HAP-1 (cell line): Measurements from ENCODE around the gene SPRED2.

Source experiments
- DNase-seq, 2 experiments: peaks; one replicate each; pipeline ENCODE4 v3.0.0-alpha.2; 2016 to 2020; ENCODE audit warnings: low spot score in 2 of 2
- H3K27me3 ChIP-seq: fragments of 250-450 bp; sonication (Bioruptor Pico); 2 replicates; pipeline ENCODE4 v1.5.1; 2020; ENCODE audit warnings: low read depth, mild to moderate bottlenecking, moderate library complexity
- H3K36me3 ChIP-seq: fragments of 250-450 bp; sonication (Bioruptor Pico); replicated peaks from 2 replicates; pipeline ENCODE4 v1.5.1; 2020; ENCODE audit warnings: mild to moderate bottlenecking
- H3K4me1 ChIP-seq: fragments of 250-450 bp; sonication (Bioruptor Pico); 2 replicates; pipeline ENCODE4 v1.5.1; 2020; ENCODE audit warnings: mild to moderate bottlenecking
- H3K4me3 ChIP-seq: fragments of 250-450 bp; sonication (Bioruptor Pico); 2 replicates; pipeline ENCODE4 v1.5.1; 2020; ENCODE audit warnings: mild to moderate bottlenecking, moderate library complexity
- H3K9me3 ChIP-seq: fragments of 250-450 bp; sonication (Bioruptor Pico); 2 replicates; pipeline ENCODE4 v1.5.1; 2020; ENCODE audit warnings: mild to moderate bottlenecking, moderate library complexity
- in situ Hi-C: fragments of 300-500 bp; cut with MboI; formaldehyde crosslinking; loops from 3 replicates; pipeline ENCODE4 v1.14.3; 2020; ENCODE audit warnings: low sequenced_read_pairs, inconsistent platforms, mixed read lengths

The SPRED2 gene

DNA sequence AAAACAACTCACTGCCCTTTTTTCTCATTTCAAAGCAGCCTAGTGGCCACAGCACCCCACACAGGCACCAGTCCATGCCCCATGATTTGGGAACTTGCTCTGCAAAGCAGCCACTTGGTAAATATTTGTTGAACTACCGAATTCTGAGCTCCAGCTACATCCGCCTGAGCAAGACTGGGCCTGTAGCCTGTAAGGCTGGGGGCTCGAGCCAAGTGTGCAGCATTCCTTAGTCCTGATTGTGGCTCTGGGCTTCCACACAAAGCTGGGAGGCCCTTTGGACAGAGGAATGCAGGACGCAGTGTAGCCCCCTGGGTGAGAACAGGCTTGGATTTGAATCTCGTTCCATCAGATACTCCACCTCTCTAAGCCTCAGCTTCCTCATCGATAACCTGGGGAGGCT is 116.3 kb downstream of the SPRED2 start:
- no peaks in the 10 kb centered on the region for H3K27me3 ChIP-seq
- H3K4me1 ChIP-seq, result no peaks in the 10 kb centered on the region
- H3K9me3 ChIP-seq, result no peaks in the 10 kb centered on the region
- no peak overlapping the region for H3K4me3 ChIP-seq
- in situ Hi-C loops, result no loop called here
- peaks cover 25% of the 10 kb centered on the region for H3K36me3 ChIP-seq
- DNase-seq, result no peak

DNA sequence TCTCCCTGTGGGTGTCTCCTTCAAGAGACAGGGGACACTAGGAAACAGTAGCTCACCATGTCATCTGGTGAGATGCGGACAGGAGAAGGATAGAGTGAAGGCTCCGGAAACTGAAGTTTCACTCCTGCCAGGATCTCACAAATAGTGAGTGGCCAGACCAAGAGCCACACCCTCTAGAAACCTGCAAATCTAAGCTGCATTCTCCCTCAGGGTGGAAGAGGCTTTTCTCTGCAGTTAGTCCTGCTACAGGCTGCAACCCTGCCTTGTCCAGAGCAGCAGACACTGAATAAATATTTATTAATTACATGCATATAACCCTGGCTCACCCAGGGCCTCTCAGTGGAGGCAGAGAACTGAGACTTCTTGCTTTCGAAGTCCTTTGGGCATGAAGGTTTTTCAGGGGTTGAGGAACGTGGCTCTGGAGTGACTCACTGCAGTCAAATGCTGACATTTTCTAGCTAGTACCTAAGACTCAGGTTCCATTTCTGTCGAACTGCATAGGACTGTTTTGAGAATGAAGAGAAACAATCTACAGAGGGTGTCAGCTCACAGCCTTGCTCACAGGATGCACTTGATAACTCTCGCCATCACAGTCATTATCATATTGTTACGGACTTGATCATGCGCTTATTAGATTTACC is 117.5 kb downstream of the SPRED2 start:
- Histone ChIP-seq H3K4me3 (no peak overlapping the region), H3K36me3 (peaks cover 25% of the 10 kb centered on the region), H3K4me1 (no peaks in the 10 kb centered on the region), H3K9me3 (no peaks in the 10 kb centered on the region), H3K27me3 (no peaks in the 10 kb centered on the region)
- in situ Hi-C loops, result no loop called here
- no peak for DNase-seq

GRCh38 chr2:65313954-65314256 is 118.5 kb downstream of the SPRED2 start:
- peaks cover 25% of the 10 kb centered on the region for H3K36me3 ChIP-seq
- no peak overlapping the region for H3K4me3 ChIP-seq
- in situ Hi-C loops, result no loop called here
- H3K4me1 ChIP-seq, result no peaks in the 10 kb centered on the region
- no peaks in the 10 kb centered on the region for H3K27me3 ChIP-seq
- no peak for DNase-seq
- no peaks in the 10 kb centered on the region for H3K9me3 ChIP-seq

DNA sequence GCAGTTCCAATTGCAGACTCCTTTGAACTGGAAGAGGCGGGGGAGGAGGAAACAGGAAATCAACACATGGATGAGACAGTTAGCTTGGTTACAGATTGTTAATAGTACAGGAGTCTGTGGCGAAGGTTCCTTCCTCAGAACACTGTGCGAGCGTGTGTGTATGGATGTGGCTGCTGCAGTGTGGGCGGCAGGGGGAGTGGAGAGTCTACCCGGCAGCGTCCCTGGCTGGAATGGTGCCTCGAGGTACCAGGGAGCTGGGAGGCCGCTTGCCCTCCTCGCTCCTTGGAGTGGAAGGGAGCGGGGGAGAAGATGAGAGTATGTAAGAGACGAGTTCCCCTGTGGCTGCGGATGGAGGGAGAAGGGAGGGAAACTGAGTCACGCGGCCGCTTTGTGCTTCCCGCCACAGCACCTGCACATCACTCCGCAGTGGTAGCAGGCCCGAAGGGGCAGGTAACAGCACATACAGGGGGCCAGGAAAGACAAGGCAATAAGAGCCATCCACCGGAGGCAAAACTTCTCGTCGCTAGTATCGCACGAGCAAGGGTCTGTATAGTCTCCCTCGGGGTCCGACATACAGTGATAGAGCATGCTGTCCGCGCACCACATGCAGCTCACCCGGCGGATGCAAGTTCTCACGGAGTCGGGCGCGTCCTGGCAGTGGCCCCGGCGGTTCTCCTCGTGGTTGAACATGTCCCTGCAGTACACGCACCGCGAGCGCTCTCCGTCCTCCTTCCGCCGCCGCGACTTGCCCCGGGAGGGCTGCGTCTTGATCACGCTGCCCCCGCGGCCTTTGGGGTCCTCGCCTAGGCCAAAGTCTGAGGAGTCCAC is 119.1 kb downstream of the SPRED2 start:
- in situ Hi-C loops, result no loop called here

GRCh38 chr2:65311596-65311995 is 120.8 kb downstream of the SPRED2 start:
- Histone ChIP-seq H3K4me3 (no peak overlapping the region), H3K27me3 (no peaks in the 10 kb centered on the region), H3K4me1 (no peaks in the 10 kb centered on the region), H3K9me3 (no peaks in the 10 kb centered on the region), H3K36me3 (peaks cover 24% of the 10 kb centered on the region)
- DNase-seq, result no peak
- in situ Hi-C loops, result no loop called here

More for the DNA sequence above, 119.1 kb downstream of the SPRED2 start:
- H3K9me3 ChIP-seq, result no peaks in the 10 kb centered on the region
- peaks cover 25% of the 10 kb centered on the region for H3K36me3 ChIP-seq
- no peaks in the 10 kb centered on the region for H3K4me1 ChIP-seq
- DNase-seq, result no peak
- no peaks in the 10 kb centered on the region for H3K27me3 ChIP-seq
- no peak overlapping the region for H3K4me3 ChIP-seq

- Histone ChIP-seq H3K36me3 (peaks cover 19% of the 10 kb centered on the region), H3K4me1 (no peaks in the 10 kb centered on the region)
- in situ Hi-C loops, result no loop called here
Measured at GRCh38 chr2:65311049-65311448, 121.3 kb downstream of the SPRED2 start.

DNA sequence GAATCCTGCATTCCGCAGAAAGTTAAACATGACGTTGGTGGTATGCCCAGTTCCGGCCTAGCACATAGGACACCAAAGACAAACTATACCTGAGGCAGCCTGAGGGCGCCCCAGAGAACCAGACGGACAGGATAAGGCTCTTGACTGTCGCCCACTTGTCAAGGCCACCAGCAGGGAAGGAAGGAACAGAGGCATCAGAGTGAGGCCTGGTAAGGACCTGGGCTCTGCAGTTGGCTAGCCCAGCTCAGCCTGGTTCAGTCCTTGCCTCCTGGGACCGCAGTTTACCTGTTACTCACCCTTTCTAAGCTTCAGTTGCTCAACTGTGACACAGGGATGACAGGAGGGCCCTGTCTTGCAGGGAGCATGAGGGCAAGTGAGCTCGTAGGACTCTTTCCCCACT is 122.7 kb downstream of the SPRED2 start:
- Histone ChIP-seq H3K4me1 (no peaks in the 10 kb centered on the region), H3K9me3 (no peaks in the 10 kb centered on the region), H3K4me3 (no peak overlapping the region), H3K27me3 (no peaks in the 10 kb centered on the region), H3K36me3 (peaks cover 15% of the 10 kb centered on the region)
- DNase-seq, result no peak
- in situ Hi-C loops, result no loop called here

More at GRCh38 chr2:65311049-65311448, 121.3 kb downstream of the SPRED2 start:
- Histone ChIP-seq H3K4me3 (no peak overlapping the region), H3K27me3 (no peaks in the 10 kb centered on the region), H3K9me3 (no peaks in the 10 kb centered on the region)
- no peak for DNase-seq

- Histone ChIP-seq H3K4me1 (no peaks in the 10 kb centered on the region), H3K27me3 (no peaks in the 10 kb centered on the region), H3K9me3 (no peaks in the 10 kb centered on the region), H3K36me3 (no peaks in the 10 kb centered on the region), H3K4me3 (no peak overlapping the region)
- DNase-seq, result no peak
- in situ Hi-C loops, result no loop called here
Measured at GRCh38 chr2:65305934-65306333, 126.5 kb downstream of the SPRED2 start.

- in situ Hi-C loops, result no loop called here
- Histone ChIP-seq H3K9me3 (no peaks in the 10 kb centered on the region), H3K27me3 (no peaks in the 10 kb centered on the region), H3K4me1 (no peaks in the 10 kb centered on the region), H3K4me3 (no peak overlapping the region), H3K36me3 (no peaks in the 10 kb centered on the region)
- no peak for DNase-seq
Measured at GRCh38 chr2:65300761-65301711, 131.4 kb downstream of the SPRED2 start.

DNA sequence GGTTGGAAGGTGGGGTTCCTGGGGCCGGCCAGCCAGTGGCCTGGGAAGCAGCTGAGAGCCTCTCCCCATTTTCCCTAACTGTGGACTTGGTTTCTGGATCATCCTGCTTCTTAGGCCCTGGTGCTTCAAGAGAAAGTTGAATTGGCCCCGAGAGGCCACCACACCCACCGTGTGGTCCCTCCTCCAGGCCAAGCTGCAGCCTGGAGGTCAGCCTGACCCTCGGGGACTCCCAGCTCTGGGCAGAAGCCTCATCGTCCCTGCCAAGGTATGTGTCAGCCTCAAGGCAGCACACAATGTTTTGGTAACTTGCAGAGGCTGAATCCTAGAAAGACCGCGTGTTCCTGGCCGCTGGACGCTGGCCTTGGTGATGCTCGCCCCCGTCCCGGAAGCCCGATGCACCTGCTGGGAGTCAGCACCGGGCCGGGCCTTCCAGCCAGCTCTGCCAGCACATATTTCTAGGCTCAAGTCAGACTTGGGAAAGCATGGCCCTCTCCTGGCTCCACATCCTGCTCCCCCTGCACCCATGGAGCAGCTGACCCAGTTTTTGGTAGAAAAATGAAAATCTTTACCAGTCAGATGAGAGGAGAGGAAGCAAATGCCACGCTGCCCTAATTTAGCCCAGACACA is 132.2 kb downstream of the SPRED2 start:
- no peaks in the 10 kb centered on the region for H3K27me3 ChIP-seq
- H3K4me3 ChIP-seq, result no peak overlapping the region
- H3K36me3 ChIP-seq, result no peaks in the 10 kb centered on the region
- in situ Hi-C loops, result no loop called here
- no peaks in the 10 kb centered on the region for H3K9me3 ChIP-seq
- no peak for DNase-seq
- no peaks in the 10 kb centered on the region for H3K4me1 ChIP-seq

DNA sequence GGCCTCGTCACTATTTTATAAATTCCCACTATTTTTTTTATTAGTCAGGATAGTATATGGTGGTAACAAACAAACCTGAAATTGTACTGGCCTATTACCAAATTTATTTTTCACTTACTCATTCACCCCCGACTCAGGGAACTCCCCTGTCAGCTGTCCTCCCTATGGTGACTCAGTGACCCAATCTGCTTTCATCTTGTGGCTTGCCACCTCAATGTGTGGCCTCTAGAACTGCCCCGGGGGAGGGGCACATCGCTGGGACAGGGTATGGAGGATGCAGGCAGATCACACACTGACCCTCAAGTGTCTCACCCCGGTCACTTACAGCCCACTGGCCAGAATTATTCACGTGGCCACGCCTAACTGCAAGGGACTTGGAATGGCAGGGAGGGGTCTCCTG is 133.2 kb downstream of the SPRED2 start:
- DNase-seq, result no peak
- no peaks in the 10 kb centered on the region for H3K27me3 ChIP-seq
- H3K4me1 ChIP-seq, result no peaks in the 10 kb centered on the region
- no peak overlapping the region for H3K4me3 ChIP-seq
- H3K36me3 ChIP-seq, result no peaks in the 10 kb centered on the region
- no peaks in the 10 kb centered on the region for H3K9me3 ChIP-seq
- in situ Hi-C loops, result no loop called here

DNA sequence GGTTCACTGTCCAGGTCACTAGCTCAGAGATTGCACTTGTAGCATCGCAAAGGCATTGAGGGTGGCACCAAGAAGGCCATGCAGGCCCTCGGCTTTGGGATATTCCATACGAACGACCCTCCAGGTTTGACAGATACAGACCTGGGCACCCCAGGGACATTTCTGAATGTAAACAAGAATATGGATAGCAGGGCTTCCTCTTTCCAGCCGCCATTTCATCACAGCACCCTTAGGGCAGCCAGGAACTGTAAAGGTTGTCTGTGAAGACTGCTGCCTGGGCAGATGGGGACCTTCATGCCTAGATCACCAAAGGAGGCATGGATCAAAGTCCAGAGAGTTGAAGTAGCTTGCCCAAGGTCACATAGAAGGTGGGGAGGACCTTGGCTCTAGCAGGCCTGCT is 134.3 kb downstream of the SPRED2 start:
- Histone ChIP-seq H3K4me3 (no peak overlapping the region), H3K9me3 (no peaks in the 10 kb centered on the region), H3K36me3 (no peaks in the 10 kb centered on the region), H3K27me3 (no peaks in the 10 kb centered on the region), H3K4me1 (no peaks in the 10 kb centered on the region)
- no peak for DNase-seq
- in situ Hi-C loops, result no loop called here

- Histone ChIP-seq H3K36me3 (no peaks in the 10 kb centered on the region), H3K27me3 (no peaks in the 10 kb centered on the region), H3K4me1 (no peaks in the 10 kb centered on the region), H3K9me3 (no peaks in the 10 kb centered on the region), H3K4me3 (no peak overlapping the region)
- in situ Hi-C loops, result no loop called here
- no peak for DNase-seq
Measured at GRCh38 chr2:65297544-65297943, 134.9 kb downstream of the SPRED2 start.
